ENCODE measurements around the gene BAHCC1.

Gene BAHCC1

GRCh38 chr17:81514739-81515529, 119.7 kb downstream of the BAHCC1 start:
- peak; percentile 33 for DNase-seq (ENCODE audit: low spot score)

GRCh38 chr17:81515530-81516041, 120.3 kb downstream of the BAHCC1 start:
- no peak for DNase-seq (ENCODE audit: low spot score)

All from globus pallidus (tissue), 1 donor.